GM19395 (cell line): ENCODE measurements around the gene TFPI2.

Experiments
- ATAC-seq: cut with Tn5 transposase; IDR thresholded peaks from one replicate; pipeline ENCODE4 v1.9.1; 2021; ENCODE audit warnings: mild to moderate bottlenecking, moderate library complexity; ENCODE audit not compliant: unreplicated experiment

TFPI2 gene

GRCh38 chr7:93910076-93910994, 19.8 kb upstream of the TFPI2 start:
- no peak for ATAC-seq

GRCh38 chr7:93906267-93906666, 15.7 kb upstream of the TFPI2 start, which contains the start of gene GNGT1:
Gene GNGT1 (plus strand): TSS chr7:93906567. CDS start chr7:93906747, 180 bp downstream.
- no peak for ATAC-seq

DNA sequence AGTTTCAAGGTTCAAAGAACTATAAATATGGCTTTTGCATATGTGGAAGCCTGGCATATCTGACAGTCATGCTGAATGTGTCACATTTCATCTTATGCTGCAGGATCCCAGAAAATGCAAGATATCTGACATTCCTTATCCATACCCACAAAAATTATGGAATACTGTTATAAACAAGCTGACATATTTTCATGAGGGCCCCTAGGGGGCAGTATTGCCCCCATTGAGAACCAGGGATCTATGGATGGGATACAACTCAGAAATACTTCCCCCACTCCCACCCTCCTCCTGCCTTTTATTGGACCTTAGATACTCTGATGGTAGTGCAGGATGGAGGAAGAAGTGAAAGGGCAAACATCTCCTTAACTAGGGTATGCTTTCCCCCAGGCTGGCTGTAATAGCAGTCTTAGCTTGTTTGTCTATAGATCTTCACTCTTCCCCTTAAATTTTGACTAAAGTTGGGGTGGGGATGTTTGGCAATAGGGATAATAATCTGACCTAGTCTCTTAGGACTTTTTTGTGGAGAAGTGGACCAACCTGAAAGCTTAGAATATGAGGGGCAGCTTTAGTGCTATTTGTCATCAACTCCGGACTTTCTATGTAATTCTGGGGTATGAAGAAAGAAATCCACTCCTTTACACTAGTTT, 12.3 kb upstream of the TFPI2 start:
- ATAC-seq: no peak

DNA sequence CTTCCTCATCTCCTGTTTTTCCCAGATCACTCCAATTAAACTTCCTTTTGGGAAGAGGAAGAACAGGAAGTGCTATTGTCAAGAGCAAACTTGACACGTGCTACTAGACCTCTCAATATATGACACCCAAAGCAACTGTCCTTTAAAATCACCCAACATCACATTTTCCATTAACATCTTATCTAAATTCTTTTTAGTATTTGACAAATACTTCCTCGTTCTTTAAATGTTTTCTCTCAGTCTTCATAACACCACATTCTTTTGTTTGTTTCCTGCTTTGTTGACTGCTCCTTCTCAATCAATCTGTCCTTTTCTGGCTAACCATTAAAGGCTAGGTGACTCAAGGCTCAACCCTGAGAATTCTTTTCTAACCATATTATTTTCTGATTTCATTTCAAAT, 7.1 kb upstream of the TFPI2 start:
- ATAC-seq: no peak

DNA sequence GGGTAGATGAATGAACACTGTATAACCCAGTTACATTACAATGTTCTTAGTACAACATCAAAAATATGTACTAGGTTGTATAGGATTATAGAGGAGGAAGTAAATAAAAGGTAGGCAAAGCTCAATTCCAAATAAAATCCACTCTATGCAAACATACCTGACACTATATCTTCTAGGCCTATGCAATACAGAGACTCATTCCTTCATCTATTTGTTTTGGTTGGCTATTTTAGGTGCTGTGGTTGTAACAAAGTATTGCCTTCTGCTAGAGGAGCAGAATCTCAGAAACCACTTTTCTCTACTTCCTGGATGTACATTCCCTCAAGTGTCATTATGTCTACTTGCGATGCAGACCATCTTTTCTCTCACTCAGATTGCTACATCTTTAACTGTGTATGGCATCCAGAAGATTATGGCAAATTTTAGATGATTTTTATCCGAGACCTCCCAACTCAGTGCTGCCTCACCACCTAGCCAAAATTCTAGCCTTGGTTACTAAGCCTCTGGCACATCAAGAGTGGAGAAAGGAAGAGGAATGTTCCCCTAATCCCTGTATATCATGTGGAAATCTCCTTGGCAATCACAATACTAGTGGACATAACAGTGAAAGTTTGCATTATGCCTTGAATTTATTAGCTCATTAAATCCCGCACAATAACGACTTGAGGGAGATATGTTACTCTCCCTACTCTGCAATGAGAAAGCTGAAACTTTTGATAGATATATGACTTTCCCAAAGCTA, 5.5 kb upstream of the TFPI2 start:
- no peak for ATAC-seq

- no peak for ATAC-seq
Observed at GRCh38 chr7:93894966-93895640, 4.5 kb upstream of the TFPI2 start.

DNA sequence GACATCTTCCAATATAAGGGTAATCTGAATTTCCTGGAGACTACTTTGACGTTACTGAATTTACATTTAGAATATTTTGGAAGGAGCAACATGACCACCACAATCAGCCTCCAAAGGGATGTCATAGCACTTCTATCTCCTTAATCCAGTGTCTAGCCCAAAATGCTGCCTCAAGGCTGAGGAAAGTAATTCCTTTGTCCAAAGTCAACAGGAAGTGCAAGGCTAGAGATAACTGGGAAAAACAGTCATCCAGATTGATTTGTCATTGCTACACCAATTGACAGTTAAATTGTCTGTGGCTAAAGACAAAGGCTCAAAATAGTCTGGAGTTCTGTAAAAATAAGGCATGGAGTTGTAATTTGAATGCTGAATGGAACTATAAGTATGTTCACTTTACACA, 3.9 kb upstream of the TFPI2 start:
- ATAC-seq: no peak

DNA sequence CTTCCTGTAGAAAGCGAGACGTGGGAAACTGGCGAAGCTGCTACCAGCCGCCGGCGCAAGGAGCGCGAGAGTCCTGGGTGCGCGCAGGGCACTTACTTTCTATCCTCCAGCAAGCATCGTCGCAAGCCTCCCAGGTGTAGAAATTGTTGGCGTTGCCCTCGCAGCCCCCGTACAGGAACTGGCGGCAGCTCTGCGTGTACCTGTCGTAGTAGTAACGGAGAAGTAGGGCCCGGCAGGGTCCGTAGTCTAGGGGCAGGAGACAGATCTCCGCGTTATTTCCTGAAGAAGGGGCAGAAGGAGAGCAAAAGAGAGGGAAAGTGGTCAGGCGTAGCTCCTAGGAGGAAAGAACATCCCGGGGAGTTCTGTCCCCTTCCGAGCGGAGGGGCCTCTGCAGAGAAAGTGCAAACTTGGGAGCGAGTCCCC, 501 bp downstream of the TFPI2 start:
- peak; percentile 65 for ATAC-seq

DNA sequence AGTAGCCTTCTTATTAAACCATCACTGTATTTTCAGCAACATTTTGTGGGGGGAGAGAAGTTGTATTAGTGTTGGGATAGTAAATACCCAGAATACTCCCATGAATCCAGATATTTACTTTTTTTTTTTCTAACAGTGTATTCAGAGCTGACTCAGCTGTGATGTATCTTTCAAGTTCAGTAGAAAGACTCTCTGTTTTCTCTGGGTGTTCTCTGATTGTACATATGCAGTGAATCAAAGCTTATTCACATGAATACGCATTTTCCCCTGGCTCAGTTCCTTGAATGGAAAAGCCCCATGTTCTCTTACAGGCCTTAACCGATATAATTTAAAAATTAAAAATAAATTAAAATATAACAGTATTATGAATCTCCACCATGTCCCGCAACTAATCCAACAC, 1.3 kb downstream of the TFPI2 start:
- no peak for ATAC-seq

GRCh38 chr7:93884541-93884940, 6.0 kb downstream of the TFPI2 start:
- ATAC-seq: no peak

DNA sequence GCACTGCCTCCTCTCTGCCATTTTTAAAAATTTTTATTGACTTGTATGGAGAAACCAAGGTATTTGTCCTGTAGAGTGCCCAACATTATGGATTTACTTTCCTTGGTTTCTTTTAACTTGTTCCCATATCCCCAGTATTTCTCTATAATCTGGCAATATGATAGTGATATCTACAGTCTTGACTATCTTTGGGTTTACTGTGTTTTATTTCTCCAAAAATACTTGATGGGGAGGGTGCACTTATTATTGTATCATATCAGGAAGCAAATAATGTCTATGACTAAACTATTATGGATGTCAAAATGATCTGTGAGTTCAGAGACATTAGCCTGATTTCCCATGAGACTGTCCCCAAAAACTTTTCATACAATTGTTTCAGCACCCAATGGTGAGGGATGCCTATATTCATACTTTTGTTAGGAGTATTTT, 6.6 kb downstream of the TFPI2 start:
- no peak for ATAC-seq

DNA sequence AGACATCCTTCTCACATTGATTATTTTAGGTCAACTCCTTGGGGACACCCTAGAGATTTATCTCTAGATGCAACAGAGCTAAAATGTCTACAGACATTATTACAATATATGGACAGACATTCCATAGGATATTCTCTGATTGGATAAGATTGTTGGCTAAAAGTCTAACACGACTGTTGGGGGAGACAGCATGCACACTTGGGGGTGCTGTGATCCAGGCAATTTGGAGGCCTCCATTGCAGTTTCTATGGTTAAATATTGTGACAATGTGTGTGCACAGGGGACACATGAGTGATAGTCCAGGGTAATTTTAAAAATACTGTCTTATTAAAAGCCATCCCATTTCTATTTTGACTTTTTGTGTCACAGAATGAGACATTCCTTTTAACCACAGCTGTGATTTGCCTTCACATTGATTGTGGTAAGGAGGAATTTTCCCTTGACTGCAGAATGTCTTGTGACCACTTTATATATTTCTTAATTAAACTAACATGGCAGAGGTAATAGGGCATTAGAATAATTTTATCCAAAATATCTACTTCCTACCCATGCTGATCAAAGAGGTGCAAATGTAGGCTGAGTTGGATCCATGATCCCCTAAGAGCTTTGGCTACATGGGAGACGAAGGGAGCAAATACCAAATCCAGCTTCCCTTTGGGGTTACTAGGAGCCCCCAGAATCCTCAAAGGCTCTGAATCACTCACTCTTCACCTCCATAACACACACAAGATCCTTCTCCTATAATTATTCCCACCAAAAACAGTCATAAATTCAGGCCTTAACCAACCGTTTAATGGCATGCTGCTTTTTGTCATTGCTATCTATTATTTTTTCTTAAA, 7.3 kb downstream of the TFPI2 start:
- no peak for ATAC-seq

DNA sequence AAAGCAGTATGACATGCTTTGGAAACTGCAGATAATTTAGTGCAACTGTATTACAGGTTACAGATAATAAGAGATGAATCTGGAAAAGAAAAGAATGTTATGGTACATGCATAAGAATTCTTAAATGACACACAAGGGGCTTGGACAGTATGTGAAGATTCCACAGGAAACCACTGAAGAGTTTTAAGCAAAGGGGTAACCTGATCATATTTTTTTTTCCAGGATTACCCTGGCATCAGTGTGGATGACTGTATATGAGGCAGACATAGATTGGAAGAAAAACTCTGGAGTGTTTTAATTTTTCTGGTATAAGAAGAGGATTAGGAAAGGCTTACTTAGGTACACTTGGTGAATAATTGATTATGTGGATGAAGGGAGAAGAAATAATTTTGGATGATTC, 8.1 kb downstream of the TFPI2 start:
- no peak for ATAC-seq

DNA sequence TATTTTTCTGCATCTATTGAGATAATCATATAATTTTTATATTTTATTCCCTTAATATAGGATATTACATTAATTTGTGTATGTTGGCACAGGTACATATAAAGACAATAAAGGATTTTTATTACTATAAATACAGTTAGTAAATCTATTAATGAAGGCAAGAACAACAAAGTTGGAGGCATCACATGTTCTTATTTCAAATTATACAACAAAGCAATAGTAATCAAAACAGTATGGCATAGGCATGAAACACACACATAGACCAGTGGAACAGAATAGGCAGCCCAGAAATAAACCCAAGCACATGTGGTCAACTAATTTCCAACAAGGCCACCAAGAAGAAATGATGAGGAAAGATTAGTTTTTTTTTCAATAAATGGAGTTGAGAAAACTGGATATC, 11.2 kb downstream of the TFPI2 start:
- ATAC-seq: no peak

DNA sequence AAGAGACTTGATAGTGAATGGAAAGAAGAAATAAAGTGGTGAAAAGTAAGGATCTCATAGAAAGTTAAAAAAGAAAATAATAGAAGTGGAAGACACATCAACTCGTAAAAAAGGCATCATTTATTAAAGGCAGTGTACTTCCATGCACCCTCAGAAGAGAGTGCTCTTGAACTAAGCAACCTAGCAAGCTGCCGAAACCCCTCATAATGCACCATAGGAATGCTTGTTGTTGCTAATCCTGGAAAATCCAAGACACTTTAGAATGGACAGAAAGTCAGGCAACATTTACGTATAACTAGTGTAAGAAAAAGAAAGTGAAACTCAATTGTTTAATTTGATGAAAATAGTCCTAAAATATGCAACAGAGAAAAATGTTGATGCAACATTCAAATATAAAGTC, 12.8 kb downstream of the TFPI2 start:
- no peak for ATAC-seq

DNA sequence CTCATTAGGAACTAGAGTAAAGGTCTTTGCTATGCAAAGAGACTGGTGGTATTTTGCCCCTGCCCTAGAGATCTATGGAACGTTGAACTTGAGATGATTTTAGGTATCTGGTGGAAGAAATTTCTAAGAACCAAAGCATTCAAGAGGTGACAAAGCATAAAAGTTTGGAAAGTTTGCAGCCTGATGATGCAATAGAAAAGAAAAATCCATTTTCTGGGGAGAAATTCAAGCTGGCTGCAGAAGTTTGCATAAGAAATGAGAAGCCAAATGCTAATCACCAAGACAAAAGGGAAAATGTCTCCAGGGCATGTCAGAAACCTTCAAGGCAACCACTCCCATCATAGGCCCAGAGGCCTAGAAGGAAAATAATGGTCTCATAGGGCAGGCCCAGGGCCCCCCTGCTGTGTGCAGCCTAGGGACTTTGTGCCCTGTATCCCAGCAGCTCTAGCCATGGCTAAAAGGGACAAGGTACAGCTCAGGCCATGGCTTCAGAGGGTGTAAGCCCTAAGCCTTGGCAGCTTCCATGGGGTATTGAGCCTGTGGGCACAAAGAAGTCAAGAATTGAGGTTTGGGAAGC, 16.5 kb downstream of the TFPI2 start:
- ATAC-seq: no peak

DNA sequence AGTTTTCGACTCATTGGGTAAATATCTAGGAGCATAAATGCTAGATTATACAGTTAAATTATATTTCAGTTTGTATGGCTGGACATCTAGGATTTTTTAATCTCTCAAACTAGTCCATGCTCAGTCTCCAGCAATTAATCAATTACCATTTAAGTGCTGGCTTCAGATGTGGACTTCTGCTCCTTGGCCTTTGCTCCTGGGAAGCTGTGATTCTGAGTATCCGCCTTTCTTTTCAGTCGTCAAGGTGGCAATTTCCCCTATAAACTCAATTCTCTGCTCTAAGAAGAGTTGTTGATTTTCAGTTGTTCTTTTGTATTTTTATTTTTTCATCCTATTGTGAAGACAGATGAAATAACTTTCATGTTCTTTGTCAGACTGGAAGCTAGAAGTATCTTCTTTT, 23.7 kb downstream of the TFPI2 start:
- ATAC-seq: no peak

DNA sequence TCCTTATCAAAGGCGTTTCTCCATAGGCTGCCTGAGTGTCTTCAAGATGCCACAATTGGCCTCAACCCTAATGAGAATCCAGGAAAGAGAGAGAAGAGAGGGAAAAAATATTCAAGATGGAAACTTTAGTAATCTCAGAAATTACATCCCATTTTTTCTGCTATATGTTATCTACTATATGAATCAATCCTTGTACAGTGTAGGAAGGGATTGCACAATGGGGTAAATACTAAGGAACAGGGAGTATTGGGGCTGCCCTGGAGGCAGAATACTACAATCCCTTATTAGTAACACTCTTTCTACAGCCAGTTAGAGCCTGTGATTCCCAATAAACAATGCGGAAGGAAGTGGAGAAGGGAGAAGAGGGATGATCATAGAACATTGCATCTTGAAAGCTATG, 27.9 kb downstream of the TFPI2 start:
- ATAC-seq: no peak

DNA sequence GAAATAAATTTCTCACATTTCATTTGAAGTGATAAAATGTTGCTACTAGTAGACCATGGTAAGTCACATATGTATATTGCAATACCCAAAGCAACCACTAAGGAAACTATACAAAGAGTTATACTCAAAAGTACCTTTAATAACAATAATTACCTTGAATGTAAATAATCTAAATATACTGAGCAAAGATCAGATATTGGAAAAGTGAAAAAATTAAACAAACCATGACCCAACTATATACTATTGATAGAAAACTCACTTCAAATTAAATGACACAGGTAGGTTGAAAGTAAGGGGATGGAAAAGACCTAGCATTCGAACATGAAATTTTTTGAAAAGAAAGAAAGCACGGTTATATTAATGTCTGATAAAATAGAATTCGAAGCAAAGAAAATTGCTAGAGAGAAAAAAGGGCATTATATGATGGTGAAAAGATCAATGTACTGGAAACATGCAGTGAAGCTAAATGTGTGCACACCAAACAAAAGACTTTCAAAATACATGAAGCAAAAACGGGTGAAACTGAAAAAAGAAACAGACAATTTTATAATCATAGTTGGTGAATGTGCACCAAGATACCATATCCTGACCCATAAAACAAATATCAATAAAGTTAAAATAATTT, 29.1 kb downstream of the TFPI2 start:
- ATAC-seq: no peak
